HG03432 (cell line): Measurements from ENCODE around the gene MAGEL2.
"Not testable (repeated sequence)": the region's sequence is repeated elsewhere in the genome, so short reads cannot be mapped to it uniquely, and the experiment has no call there.

Source experiments
- ATAC-seq: cut with Tn5 transposase; IDR thresholded peaks from one replicate; pipeline ENCODE4 v1.9.1; 2021; ENCODE audit warnings: mild to moderate bottlenecking, moderate library complexity; ENCODE audit not compliant: unreplicated experiment

The MAGEL2 gene

DNA sequence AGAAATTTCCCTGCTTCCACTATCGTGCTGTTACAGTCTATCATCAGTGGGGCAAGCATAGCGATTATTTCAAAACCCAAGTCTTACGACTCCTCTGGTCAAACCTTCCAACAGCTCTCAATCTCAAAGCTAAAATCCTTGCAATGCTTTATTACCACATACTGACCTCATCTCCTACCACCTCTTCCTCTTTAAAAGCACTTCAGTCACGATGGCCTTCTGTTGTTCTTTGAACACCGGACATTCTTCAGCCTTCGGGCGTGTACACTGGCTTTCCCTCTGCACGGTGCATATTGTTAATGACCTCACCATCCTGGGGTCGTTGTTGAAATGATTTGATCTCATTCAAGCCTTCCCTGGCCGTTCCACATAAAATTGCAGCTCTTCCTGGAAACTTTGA, 31.1 kb downstream of the MAGEL2 start:
- no peak for ATAC-seq

- ATAC-seq, result no peak
Observed at GRCh38 chr15:23606226-23606625, 41.4 kb downstream of the MAGEL2 start.

GRCh38 chr15:23602124-23602523, 45.5 kb downstream of the MAGEL2 start:
- no peak for ATAC-seq

DNA sequence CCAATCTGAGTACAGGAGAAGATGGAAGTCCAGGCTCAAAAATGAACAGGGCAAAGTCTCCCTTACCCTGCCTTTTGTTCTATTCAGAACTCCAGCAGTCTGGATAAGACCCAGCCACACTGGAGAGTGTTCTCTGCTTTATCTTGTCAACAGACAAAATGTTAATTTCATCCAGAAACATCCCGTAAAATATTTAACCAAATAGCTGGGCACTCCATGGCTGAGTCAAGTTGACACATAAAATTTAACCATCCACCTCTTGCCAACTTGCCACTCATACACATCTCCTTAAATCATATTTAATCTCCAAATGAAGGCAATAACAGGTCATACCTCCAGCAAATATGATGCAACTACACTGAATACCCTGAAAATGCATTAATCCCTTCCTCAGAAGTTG, 48.6 kb downstream of the MAGEL2 start:
- no peak for ATAC-seq

DNA sequence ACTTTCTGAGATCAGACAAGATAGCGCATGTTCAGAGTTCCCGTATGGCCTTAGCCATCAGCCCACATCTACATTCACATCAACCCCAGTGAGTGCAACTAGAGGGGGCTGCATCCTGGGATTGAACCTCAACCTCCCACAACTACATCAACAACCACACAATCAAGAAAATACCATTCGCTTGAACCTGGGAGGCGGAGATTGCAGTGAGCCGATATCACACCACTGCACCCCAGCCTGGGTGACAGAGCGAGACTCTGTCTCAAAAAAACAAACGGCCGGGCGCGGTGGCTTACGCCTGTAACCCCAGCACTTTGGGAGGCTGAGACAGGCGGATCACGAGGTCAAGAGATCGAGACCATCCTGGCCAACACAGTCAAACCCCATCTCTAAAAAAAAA, 50.4 kb downstream of the MAGEL2 start:
- not testable (repeated sequence) for ATAC-seq

DNA sequence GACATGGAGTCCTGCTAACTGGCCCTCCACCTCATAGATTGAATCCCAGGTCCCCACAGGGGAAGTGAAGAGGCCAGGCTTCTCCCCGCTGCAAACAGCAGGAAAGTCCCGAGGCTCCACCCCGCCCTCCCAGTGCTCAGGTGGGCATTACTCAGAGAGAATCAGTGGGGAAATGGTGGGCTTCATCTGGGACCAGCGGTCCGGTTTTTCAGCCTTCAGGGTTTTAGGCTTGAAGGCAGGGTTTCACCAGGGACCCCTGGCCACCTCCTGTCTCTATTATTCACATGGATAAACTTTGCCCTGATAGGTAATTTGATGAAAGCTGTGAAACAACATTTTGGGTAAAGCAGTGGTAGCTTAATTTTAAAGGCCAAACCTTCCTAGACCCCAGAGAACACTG, 50.9 kb downstream of the MAGEL2 start:
- no peak for ATAC-seq

GRCh38 chr15:23595368-23595767, 52.3 kb downstream of the MAGEL2 start:
- ATAC-seq, result no peak

DNA sequence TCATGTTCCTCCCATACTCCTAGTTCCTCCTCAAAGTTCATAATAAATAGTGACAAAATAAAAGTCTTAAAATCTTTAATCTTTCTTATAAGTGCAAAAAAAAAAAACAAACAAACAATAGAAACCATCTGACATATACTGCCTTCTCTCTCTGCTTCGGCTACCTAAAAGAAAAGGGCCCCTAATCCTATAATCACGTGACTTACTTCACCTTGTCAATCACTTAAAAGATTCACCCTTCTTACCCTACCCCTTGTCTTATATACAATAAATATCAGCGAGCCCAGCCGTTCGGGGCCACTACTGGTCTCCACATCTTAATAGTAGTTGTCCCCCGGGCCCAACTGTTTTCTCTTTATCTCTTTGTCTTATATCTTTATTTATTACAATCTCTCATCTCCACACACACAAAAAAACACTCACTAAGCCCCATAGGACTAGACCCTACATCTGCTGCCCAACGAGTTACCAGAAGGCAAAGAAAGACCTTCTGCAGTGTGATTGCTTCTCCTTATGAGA, 53.4 kb downstream of the MAGEL2 start:
- no peak for ATAC-seq
